ENCODE measurements around the gene TPCN1.

Gene TPCN1

GRCh38 chr12:113347107-113347506, 125.8 kb downstream of the TPCN1 start:
- no peak for DNase-seq

GRCh38 chr12:113347892-113348291, 126.6 kb downstream of the TPCN1 start:
- DNase-seq = no peak
